WTC11 (cell line): ENCODE measurements around the gene CERS2. TPM values are rescaled to one million over a fixed set of nuclear protein-coding genes. Genes with fewer than 3 reads are reported as not detected.

Source experiments
- ATAC-seq: fragments of 200-7000 bp; cut with Tn5 transposase; 2 replicates; pipeline ENCODE4 v1.10.0; 2021; ENCODE audit warnings: mild to moderate bottlenecking, moderate library complexity
- CTCF ChIA-PET: fragments of 300-600 bp; sonication (Branson Sonifier 250); formaldehyde crosslinking; loops from one replicate; lab custom pipeline; 2021; ENCODE audit warnings: antibody characterized with exemption; lab: Charles Lee
- POLR2A ChIA-PET: fragments of 350-600 bp; sonication (Branson Sonifier 250); formaldehyde crosslinking; loops from one replicate; lab custom pipeline; 2021; ENCODE audit warnings: antibody characterized with exemption; lab: Charles Lee
- DNase-seq: peaks from one replicate; pipeline ENCODE4 v3.0.0; 2021; ENCODE audit warnings: low spot score
- H3K27ac Mint-ChIP-seq: 2 replicates; pipeline ENCODE4 v1.8.0; 2021; ENCODE audit warnings: mixed read lengths
- H3K27me3 Mint-ChIP-seq: 2 replicates; pipeline ENCODE4 v1.8.0; 2021; ENCODE audit warnings: low read depth, mild to moderate bottlenecking, moderate library complexity, mixed read lengths
- H3K36me3 Mint-ChIP-seq: 2 replicates; pipeline ENCODE4 v1.8.0; 2021; ENCODE audit warnings: mixed read lengths
- H3K4me1 Mint-ChIP-seq: 2 replicates; pipeline ENCODE4 v1.8.0; 2022; ENCODE audit warnings: mixed read lengths
- H3K4me3 Mint-ChIP-seq: 2 replicates; pipeline ENCODE4 v1.8.0; 2021; ENCODE audit warnings: mild to moderate bottlenecking, moderate library complexity, mixed read lengths
- H3K9me3 Mint-ChIP-seq: 2 replicates; pipeline ENCODE4 v1.8.0; 2021; ENCODE audit warnings: mixed read lengths
- ARID4B ChIP-seq: sonication (generic); formaldehyde crosslinking; IDR thresholded peaks from 2 replicates; pipeline ENCODE4 v1.8.0; 2023; ENCODE audit warnings: missing genetic modification reagents, mild to moderate bottlenecking, borderline replicate concordance
- ATF1 ChIP-seq: sonication (generic); formaldehyde crosslinking; IDR thresholded peaks from 2 replicates; pipeline ENCODE4 v1.8.1; 2023; ENCODE audit warnings: mild to moderate bottlenecking, moderate library complexity, missing genetic modification reagents
- ATF6 ChIP-seq: sonication (generic); formaldehyde crosslinking; IDR thresholded peaks from 2 replicates; pipeline ENCODE4 v1.8.1; 2023; ENCODE audit warnings: mild to moderate bottlenecking, missing genetic modification reagents
- CREB1 ChIP-seq: sonication (generic); formaldehyde crosslinking; IDR thresholded peaks from 2 replicates; pipeline ENCODE4 v1.8.0; 2023; ENCODE audit warnings: mild to moderate bottlenecking, missing genetic modification reagents
- CREM ChIP-seq: sonication (generic); formaldehyde crosslinking; IDR thresholded peaks from 2 replicates; pipeline ENCODE4 v1.8.1; 2022; ENCODE audit warnings: mild to moderate bottlenecking, missing genetic modification reagents, moderate library complexity
- ERG ChIP-seq: fragments of 250-450 bp; sonication (Bioruptor Pico); IDR thresholded peaks from 2 replicates; pipeline ENCODE4 v1.8.0; 2021; ENCODE audit warnings: mild to moderate bottlenecking
- FOXJ3 ChIP-seq: sonication (generic); formaldehyde crosslinking; IDR thresholded peaks from 2 replicates; pipeline ENCODE4 v1.9.0; 2021; ENCODE audit warnings: missing genetic modification reagents, mild to moderate bottlenecking, borderline replicate concordance
- IRF2 ChIP-seq: sonication (generic); formaldehyde crosslinking; IDR thresholded peaks from 2 replicates; pipeline ENCODE4 v1.8.0; 2022; ENCODE audit warnings: low read depth, missing genetic modification reagents, borderline replicate concordance
- JAZF1 ChIP-seq: fragments of 250-450 bp; sonication (Bioruptor Pico); IDR thresholded peaks from 2 replicates; pipeline ENCODE4 v1.9.0; 2021; ENCODE audit warnings: moderate library complexity, mild to moderate bottlenecking, inconsistent platforms
- MAX ChIP-seq: sonication (generic); formaldehyde crosslinking; IDR thresholded peaks from 2 replicates; pipeline ENCODE4 v1.8.0; 2022; ENCODE audit warnings: mild to moderate bottlenecking, missing genetic modification reagents
- NFATC4 ChIP-seq: fragments of 250-450 bp; sonication (Bioruptor Pico); IDR thresholded peaks from 2 replicates; pipeline ENCODE4 v1.9.0; 2021; ENCODE audit warnings: mild to moderate bottlenecking
- OVOL2 ChIP-seq: fragments of 250-450 bp; sonication (Bioruptor Pico); IDR thresholded peaks from 2 replicates; pipeline ENCODE4 v1.9.0; 2021; ENCODE audit warnings: mild to moderate bottlenecking, borderline replicate concordance
- RORB ChIP-seq: fragments of 250-450 bp; sonication (Bioruptor Pico); IDR thresholded peaks from 2 replicates; pipeline ENCODE4 v1.9.0; 2021; ENCODE audit warnings: mild to moderate bottlenecking
- SMAD4 ChIP-seq: sonication (generic); formaldehyde crosslinking; IDR thresholded peaks from 2 replicates; pipeline ENCODE4 v1.8.0; 2022; ENCODE audit warnings: mild to moderate bottlenecking, missing genetic modification reagents
- USF2 ChIP-seq: sonication (generic); formaldehyde crosslinking; IDR thresholded peaks from 2 replicates; pipeline ENCODE4 v1.8.1; 2023; ENCODE audit warnings: mild to moderate bottlenecking, missing genetic modification reagents, moderate library complexity
- ZBTB43 ChIP-seq: sonication (generic); formaldehyde crosslinking; IDR thresholded peaks from 2 replicates; pipeline ENCODE4 v1.8.1; 2023; ENCODE audit warnings: mild to moderate bottlenecking, missing genetic modification reagents
- ZMAT4 ChIP-seq: fragments of 250-450 bp; sonication (Bioruptor Pico); IDR thresholded peaks from 2 replicates; pipeline ENCODE4 v1.9.0; 2021; ENCODE audit warnings: mild to moderate bottlenecking
- ZNF138 ChIP-seq: sonication (generic); formaldehyde crosslinking; conservative IDR thresholded peaks from 2 replicates; pipeline ENCODE4 v1.8.1; 2022; ENCODE audit warnings: mild to moderate bottlenecking, moderate library complexity, missing genetic modification reagents
- ZNF281 ChIP-seq: sonication (generic); formaldehyde crosslinking; IDR thresholded peaks from 2 replicates; pipeline ENCODE4 v1.8.0; 2023; ENCODE audit warnings: mild to moderate bottlenecking, missing genetic modification reagents
- ZNF396 ChIP-seq: fragments of 250-450 bp; sonication (Bioruptor Pico); IDR thresholded peaks from 2 replicates; pipeline ENCODE4 v1.8.0; 2021; ENCODE audit warnings: mild to moderate bottlenecking, moderate library complexity, borderline replicate concordance
- ZNF416 ChIP-seq: fragments of 250-450 bp; sonication (Bioruptor Pico); IDR thresholded peaks from 2 replicates; pipeline ENCODE4 v1.9.0; 2021; ENCODE audit warnings: mild to moderate bottlenecking, inconsistent platforms
- ZNF423 ChIP-seq: fragments of 250-450 bp; sonication (Bioruptor Pico); IDR thresholded peaks from 2 replicates; pipeline ENCODE4 v2.1.2; 2022; ENCODE audit warnings: mild to moderate bottlenecking, moderate library complexity
- total RNA-seq: library from RNA; stranded (reverse); gene quantifications from 3 replicates; pipeline ENCODE4 v1.2.3, GENCODE V29; 2021

CERS2 gene
- total RNA-seq, 1 experiment from 2014 or later: 182 TPM

GRCh38 chr1:150957666-150958065 lies 17.0 kb downstream of the CERS2 start:
- POLR2A ChIA-PET: interaction anchor here (0.6 kb wide), 1 partner anchor 1026 kb away, joined by 3 read pairs; no protein-coding TSS in a partner anchor
- DNase-seq: no peak
- no peaks in the 10 kb centered on the region for H3K4me1 Mint-ChIP-seq
- peaks cover 70% of the 10 kb centered on the region for H3K36me3 Mint-ChIP-seq
- H3K27me3 Mint-ChIP-seq: no peaks in the 10 kb centered on the region
- no peak overlapping the region for H3K27ac Mint-ChIP-seq
- no peak for ATAC-seq
- H3K4me3 Mint-ChIP-seq: no peak overlapping the region
- H3K9me3 Mint-ChIP-seq: no peaks in the 10 kb centered on the region
- CTCF ChIA-PET: interaction anchor here (1.7 to 2.1 kb wide), 2 partner anchors 36 to 38 kb away, joined by 4 to 5 read pairs; no protein-coding TSS in a partner anchor
- TF ChIP-seq OVOL2 (CRISPR knock-in tag) (no peak), CREM (no peak), ZNF138 (CRISPR knock-in tag) (no peak), ZNF281 (CRISPR knock-in tag) (no peak), ATF1 (CRISPR knock-in tag) (no peak), IRF2 (CRISPR knock-in tag) (no peak), USF2 (CRISPR knock-in tag) (no peak), ZNF423 (CRISPR knock-in tag) (no peak)
- TF ChIP-seq, all 79 proteins: peak for 0

- no peak for TF ChIP-seq ZBTB43 (CRISPR knock-in tag)
- no peak for TF ChIP-seq ATF1 (CRISPR knock-in tag)
- no peak for TF ChIP-seq ARID4B (CRISPR knock-in tag)
- no peak for TF ChIP-seq FOXJ3 (CRISPR knock-in tag)
- TF ChIP-seq CREB1 (CRISPR knock-in tag): no peak
- no peak for TF ChIP-seq MAX (CRISPR knock-in tag)
- TF ChIP-seq NFATC4 (CRISPR knock-in tag): no peak
- TF ChIP-seq ZNF416 (CRISPR knock-in tag): no peak
- TF ChIP-seq ATF6: no peak
- TF ChIP-seq ZNF396 (CRISPR knock-in tag): no peak
- no peak for TF ChIP-seq ZMAT4 (CRISPR knock-in tag)
- TF ChIP-seq JAZF1 (CRISPR knock-in tag): no peak
- no peak for TF ChIP-seq ZNF423 (CRISPR knock-in tag)
- no peak for TF ChIP-seq ERG (CRISPR knock-in tag)
- TF ChIP-seq SMAD4 (CRISPR knock-in tag): no peak
- no peak for TF ChIP-seq RORB
- H3K36me3 Mint-ChIP-seq: peaks cover 70% of the 10 kb centered on the region
- ChIA-PET CTCF (interaction anchor here (1.7 kb wide), 1 partner anchor 41 kb away, joined by 6 read pairs; no protein-coding TSS in a partner anchor), POLR2A (no interaction called here)
- ATAC-seq: no peak
- H3K9me3 Mint-ChIP-seq: no peaks in the 10 kb centered on the region
- no peak for DNase-seq
- no peak overlapping the region for H3K4me3 Mint-ChIP-seq
- no peaks in the 10 kb centered on the region for H3K27me3 Mint-ChIP-seq
- no peaks in the 10 kb centered on the region for H3K4me1 Mint-ChIP-seq
- no peak overlapping the region for H3K27ac Mint-ChIP-seq
Measured at GRCh38 chr1:150955280-150955679, 19.4 kb downstream of the CERS2 start.
